Activated CD8-positive, alpha-beta memory T cell treated with anti-CD3 and anti-CD28 coated beads, Interleukin-2, amount 50 U/mL, for 24 hours (primary cell): ENCODE results near the gene CCDC177.
"Not testable (repeated sequence)": the region's sequence is repeated elsewhere in the genome, so short reads cannot be mapped to it uniquely, and the experiment has no call there.

Source experiments
- DNase-seq: peaks from one replicate; pipeline ENCODE4 v3.0.0-alpha.2; 2020; ENCODE audit errors: extremely low read depth

The CCDC177 gene

DNA sequence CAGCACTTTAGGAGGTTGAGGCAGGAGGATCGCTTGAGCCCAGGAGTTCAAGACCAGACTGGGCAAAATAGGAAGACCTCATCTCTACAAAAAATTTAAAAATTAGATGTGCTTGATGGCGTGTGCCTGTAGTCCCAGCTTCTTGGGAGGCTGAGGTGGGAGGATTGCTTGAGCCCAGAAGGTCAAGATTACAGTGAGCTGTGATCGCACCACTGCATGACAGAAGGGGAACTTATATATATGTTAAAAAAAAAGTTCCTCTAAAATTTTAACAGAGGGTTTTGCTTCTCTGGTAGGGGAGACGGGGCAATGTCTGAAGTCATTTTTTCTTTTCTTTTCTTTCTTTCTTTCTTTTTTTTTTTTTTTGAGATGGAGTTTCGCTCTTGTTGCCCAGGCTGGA, 24.8 kb upstream of the CCDC177 start:
- DNase-seq, result not testable (repeated sequence)

DNA sequence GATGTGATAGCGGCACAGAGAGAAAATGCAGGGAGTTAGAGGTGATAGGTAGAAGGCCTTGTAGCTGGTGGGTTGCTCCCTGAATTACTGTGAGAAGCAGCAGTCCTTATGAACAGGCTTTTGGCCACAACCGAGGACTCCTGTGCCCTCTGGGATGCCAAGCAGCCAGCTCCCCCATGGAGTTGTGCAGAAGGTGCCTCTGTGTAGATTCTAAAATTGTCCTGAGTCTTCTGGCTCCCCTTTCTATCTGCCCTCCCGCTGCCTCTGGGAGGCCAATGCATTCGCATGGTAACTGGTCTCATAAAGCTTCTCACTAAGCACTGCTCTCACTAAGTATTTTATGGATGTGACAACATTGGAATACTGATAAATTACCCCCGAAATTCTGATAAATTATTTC, 20.7 kb upstream of the CCDC177 start:
- no peak for DNase-seq

DNA sequence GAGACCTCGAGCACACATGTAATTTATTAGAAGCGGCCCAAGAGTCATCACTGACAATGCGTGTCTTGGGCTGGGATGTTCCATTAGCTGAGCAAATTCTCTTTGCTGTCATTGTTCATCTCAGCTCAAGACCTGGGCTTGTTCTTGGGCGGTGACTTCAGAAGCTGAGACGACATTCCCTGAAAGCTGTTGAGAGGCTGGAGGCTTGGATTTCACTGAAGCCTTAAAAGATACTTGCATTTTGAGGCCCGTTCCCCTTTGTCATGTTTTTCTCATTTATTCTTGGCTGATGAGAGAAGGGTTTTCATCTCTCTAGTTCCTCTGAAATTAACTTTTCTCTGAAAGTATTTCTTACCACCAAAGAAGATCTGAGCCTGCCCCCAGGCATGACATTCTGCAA, 20.2 kb upstream of the CCDC177 start:
- DNase-seq, result no peak

DNA sequence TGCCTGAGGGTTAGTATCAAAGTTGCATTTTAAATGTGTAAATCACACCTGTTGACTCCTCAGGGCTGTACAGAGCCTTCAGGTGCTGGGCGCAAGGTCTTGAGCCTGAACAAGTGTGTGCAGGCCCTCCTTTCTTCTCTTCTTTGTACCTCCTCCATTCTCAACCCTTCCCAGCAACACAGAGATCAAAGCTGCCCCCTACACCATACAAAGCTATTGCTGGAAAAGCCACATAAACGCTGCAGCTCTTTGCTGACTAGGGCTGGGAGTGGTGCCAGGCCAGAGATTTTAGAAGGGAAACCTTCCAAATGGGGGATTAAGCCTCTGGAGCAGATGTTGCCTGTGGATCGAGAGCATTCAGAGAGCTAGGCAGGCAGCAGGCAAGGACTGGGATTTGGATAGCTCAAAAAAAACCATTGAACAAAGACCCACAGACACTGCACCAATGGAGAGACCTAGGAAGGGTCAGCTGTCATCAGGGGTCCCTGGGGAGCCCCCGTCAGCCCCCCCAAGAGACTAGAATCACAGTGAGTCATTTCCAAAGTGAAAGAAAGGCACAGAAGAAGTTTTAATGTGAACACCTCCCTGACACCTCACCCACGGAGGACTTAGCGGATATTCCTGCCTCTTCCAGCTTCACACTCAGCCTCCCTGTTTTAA, 18.5 kb upstream of the CCDC177 start:
- DNase-seq, result no peak

DNA sequence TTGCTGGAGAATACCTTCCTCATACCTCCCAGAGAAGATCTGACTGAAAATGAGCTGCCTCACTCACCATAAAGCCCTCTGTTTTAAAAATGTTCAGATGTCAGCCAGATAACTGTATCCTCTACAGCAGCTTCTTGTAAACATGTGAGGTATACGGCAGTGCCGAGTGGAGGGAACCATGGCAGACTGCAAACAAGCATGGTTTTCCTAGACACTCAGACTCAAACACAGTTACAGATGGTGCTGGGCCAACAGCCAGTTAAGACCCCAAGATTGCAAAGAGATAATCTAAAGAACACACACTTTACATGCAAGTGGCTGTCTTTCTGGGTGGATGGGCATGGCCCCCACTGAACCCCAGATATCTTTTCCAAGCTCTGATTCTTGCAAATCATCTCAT, 16.6 kb upstream of the CCDC177 start:
- no peak for DNase-seq

DNA sequence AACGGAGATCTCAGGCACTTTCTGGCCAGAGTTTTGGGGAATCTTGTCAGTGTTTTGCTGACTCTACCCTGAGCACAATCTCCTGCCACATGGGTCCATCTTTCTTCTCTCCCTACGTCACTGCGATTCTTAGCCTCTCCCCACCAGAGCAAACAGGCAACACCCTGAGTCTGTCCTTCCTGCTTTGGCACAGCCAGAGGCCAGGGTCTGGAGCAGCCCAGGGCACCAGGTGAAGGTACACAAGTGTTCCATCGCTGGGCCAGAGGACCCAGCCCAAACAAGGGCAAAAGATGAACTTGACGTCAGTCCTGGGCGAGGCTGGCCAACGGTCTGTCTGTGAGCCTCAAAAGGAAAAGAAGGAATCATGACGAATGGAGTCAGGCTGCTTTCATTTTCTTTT, 12.7 kb upstream of the CCDC177 start:
- DNase-seq, result no peak

DNA sequence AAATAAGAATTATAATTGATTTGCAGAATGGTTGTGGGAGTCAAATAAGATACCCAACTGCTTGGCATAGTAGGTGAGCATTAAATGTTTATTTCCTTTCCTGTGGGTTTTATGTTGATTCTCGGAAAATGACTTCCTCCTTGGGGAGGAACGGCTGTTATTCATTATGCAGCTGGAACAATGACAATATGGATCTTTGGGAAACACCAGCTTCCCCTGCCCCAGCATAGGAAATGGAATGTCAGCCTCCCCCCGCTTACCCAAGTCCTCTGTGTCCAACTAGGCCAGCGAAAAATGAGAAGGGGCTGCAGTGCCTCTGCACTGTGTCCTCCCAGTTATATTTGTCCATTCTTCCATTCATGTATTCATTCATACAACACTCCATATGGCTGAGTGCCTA, 11.7 kb upstream of the CCDC177 start:
- DNase-seq, result no peak

DNA sequence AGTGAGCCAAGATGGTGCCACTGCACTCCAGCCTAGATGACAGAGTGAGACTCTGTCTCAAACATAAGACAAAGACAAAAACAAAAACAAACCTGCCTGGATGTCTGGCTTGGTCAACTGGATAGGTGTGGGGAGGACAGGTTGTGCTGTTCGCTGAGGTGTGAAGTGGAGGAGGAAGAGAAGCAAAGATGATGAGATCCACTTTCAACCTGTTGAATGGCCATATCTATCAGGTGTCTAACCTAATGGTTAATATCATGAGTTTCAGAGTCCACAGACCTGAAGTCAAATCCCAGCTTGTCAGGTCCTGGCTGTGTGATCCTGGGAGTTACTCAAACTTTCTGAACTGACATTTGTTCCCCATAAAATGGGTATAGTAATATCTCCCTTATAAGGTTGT, 9.7 kb upstream of the CCDC177 start:
- DNase-seq, result no peak

DNA sequence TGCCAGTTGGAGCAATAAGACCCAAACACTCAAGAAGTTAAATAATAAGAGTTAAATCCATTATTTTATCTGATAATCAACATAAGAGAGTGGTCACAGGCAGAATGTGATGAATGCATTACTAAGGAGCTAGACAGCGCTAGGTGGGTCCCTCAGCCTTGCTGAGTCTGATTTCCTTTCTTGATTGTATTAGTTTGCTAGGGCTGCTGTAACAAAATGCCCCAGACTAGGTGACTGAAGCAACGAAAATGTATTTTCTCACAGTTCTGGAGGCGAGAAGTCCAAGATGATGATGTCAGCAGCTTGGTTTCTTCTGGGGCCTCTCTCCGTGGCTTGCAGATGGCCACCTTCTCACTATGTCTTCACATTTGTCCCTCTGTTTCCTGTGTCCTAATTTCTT, 8.2 kb upstream of the CCDC177 start:
- no peak for DNase-seq

DNA sequence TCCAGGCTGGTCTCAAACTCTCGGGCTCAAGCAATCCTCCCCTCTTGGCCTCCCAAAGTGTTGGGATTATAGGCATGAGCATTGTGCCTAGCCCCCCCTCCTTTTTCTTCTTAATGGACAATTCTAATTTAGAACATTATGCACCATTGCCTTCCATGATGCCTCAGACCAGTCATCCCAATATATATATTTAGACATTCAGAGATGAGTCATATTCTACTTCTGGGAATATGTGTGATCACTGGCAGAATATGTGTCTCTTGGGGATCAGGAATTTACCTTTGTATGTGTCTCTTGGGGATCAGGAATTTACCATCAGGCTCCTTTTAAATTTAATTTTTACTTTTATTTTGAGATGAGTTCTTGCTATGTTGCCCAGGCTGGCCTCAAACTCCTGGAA, 7.5 kb upstream of the CCDC177 start:
- DNase-seq, result no peak

DNA sequence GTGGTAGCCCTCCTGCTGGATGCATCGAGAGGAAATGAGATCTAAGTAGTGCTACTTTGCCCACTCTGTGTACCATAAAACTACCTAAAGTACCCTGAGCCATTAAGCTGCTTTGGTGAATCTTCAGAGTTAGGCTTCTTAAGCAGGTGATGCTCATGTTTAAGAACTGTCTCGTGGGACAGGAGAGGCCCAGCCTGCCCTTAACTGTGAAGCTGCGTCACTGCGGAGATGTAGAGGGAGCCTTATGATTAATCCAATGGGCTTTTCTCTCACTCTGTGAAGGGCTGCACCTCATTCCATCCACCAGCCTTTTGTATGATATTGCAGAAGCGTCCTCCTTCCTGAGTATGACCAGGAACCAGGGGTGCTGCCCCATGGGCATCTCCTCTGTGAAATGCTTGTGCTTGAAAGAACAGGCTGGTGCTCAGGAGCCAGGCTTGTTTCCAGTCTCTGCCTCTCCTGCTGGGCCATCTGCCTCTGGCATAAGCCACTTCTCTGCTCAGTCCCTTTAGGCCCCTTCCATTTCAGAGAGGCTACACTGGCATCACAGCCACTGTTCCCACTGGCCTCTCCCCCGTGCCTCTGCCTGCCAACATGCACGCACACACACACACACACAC, 6.8 kb upstream of the CCDC177 start:
- DNase-seq, result no peak

DNA sequence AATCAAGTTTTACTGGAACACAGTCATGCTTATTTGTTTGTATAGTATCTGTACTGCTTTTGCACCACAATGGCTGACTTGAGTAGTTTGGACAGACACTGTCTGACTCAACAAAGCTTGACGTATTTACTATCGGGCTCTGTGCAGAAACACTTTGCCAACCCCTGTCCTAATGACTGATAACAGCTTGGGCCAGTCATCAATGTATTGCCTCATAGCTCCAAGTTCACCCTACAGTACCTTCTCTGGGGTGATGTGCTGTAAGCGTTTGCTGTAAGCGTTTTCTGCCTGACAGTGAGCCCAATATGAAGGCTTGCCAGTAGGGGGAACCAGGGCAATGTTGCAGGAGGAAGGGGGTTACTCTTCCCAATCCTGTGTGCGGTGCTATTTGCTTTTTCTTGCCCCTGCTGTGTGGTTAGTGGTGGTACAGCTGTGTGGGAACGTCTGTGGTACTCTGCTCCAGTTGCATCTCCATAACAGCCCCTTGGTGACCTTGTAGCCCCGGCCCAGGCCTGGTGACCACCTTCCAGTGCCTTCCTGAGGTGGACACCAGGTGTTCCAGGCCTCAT, 5.4 kb upstream of the CCDC177 start:
- DNase-seq, result no peak

DNA sequence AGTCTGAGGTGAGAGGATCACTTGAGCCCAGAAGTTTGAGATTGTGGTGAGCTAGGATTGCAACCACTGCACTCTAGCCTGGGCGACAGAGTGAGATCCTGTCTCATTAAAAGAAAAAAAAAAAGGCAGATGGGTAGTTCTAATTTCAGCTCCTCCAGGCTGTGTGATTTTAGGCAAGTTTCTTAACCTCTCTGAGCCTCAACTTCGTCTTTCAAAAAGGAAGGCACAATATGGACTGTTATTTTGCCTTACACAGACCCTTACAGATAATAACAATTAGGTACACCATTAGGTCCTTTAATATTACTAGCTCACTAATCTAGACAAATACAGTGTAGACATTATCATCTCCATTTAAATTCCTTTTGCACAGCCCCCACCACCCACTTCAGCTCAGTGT, 4.8 kb upstream of the CCDC177 start:
- no peak for DNase-seq

DNA sequence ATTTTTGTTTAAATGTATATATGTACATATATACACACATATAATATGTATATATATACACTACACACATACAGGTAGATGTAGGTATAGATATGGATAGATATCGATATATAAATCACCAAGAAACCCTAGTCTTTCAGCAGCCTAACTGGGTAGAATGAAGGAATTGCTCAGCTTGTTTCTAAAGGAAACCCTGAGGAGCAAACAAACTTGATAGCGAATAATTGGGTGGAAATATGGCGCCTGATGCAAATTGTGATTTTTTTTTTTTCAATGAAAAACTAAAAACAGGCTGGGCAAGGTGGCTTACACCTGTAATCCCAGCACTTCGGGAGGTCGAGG, 254 bp upstream of the CCDC177 start:
- DNase-seq, result no peak

DNA sequence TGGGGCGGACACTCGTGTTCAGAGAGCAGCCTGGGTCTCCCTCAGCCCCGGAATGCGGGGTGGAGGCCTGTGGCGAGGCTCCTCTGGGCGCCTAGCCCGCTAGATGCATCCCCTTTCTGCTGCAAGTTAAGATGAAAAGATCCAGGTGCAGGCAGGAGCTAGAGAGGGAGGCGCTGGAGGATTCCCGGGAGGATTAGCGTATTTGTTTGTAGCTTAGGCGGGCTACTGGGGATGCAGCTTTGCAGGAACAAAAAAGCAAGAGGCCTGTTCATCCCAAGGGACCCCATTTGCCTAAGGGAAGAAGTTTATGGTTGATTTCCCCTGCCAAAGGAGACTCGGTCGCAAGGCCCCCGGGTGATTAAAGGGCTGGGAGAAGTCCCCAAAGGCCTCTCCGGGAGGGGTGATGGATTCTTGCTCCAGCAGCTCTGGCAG, 824 bp downstream of the CCDC177 start:
- DNase-seq, result no peak

DNA sequence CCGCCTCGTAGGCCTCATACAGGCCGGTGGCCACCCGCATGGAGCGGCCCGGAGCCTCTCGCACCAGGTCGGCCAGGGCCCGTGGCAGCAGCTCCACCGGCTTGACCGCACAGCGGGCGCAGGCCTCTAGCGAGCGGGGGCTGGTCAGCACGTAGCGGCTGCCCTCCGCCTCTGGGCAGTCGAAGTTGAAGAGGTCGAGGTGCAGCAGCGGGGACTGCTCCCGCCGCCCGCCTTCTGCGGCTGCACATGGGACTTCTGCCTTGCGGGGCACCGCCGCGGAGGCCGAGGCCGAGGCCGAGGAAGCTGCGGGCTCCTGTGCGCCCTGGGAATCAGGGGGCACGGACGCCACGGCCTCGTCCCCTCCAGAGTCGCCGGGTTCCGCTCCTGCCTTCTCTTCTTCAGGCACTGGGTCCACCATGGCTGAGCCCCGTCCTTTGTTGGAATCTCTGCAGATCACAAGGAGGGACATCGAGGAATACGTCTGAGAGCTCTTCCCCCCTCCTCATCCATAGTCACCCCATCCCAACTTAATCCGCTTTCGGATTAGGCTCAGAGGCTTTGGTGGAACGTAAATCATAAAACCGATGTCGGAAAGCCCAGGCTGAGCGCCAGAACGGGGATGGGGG, 1.4 kb downstream of the CCDC177 start:
- no peak for DNase-seq

DNA sequence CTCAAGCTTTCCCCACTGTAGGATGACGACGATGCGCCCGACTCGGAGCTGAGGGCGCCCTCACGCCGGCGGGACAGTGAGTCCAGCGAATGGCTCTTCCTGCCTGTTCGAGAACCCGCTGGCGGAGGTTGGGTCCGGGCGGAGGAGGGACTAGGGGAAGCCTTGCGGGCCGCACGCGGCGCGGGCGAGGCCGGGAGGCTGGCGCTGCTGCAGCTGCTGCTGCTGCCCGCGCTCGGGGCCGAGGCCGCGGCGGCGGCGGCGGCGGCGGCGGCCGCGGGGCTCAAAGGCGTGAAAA, 1.9 kb downstream of the CCDC177 start:
- no peak for DNase-seq

DNA sequence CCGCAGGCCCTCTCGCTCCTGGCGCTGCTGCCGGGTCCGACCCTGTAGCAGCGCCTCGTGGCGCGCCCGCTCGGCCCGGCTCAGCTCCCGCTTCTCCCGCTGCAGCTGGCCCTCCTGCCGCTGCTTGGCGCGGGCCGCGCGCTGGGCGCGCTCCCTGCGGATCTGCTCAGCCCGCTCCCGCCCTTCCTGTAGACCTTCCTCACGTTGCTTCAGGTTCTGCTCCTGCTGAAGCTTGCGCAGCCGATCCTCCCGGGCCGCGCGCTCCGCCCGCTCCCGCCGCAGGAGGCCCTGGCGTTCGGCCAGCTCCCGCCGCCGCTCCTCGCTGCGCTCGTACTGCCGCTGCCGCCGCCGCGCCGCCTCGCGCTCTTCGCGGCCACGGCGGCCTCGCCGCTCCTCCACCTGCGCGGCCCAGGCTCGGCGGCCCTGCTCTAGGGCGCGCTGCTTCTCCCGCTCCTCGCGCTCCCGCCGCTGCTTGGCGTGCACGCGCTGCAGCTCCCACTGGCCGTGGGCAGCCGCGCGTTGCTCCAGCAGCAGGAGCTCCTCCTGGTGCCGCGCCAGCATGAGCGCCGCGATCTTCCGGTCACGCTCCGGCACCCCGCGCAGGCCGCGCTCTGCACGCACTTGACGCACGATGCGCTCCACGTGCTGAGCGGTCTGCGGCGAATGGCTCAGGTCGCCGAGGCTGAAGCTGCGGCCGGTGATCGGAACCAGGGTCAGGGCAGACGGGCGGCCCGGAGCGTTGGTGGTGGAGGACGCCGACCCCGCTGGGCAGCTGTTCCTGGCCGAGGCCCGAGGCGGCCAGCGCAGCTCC, 2.4 kb downstream of the CCDC177 start:
- no peak for DNase-seq

DNA sequence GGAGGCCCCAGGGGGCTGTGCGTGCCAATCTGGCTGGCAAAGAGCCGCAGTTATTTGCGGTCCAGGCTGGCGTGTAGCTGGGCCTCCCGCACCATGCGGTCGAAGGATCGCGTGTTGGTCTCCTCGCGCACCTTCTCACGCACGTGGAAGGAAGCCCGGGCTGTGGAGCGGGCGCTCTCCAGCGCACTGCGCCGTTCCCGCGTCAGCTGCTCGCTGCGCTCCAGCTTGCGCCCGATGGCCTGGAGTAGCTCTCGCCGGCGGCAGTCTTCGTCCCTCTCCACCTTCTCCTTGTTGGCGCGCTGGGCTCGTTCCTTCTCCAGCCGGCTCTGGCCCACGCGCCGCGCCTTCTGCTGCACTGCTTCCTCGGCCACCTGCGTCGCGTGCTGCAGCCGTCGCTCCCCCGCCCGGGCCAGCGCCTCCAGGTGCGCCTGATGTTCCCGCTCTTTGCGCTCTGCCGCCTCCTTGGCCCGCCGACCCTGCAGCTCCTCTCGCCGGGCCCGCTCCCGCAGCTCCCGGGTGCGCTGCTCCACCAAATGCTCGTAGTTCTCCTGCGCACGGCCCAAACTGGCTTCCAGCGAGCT, 3.1 kb downstream of the CCDC177 start:
- no peak for DNase-seq

DNA sequence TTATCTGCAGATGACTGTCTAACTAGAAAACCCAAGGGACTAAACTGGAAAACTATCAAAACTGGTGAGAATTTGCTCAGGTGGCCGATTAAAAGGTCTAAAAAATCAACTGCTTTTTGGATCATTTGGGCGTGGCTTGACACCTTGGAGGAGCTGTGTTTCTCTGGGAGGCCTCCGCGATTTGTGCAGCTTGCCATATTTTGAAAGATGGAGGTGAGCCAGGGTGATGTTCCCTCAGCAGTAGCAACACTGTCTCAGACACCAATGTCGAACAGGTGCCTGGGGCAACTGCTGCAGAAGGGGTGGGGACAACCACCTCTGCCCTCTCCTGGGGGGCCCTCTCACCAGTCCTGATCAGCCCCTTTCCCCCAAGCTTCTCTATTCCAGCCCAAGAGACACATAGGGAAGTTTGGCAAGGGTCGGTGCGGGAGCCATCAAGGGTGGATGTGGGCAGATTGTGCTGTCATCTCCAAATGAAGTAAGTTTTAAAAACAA, 3.8 kb downstream of the CCDC177 start:
- no peak for DNase-seq

DNA sequence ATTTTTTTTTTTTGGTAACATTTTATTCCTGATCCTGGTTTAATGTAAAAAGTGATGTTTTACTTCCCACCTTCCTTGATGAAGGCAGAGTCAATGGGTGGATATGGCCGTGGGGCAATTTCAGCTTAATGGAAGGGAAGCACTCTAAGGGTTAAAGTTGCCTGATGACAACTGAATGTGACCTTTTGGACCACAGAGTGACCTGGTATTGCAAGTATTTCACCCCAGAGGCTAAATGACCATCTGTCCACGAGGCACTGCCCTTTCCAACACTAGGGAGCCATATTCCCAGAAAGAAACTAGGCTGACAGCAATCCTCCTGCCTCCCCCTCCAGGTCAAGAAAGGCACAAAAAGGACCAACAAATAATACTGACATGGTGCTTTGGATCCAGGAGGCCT, 4.8 kb downstream of the CCDC177 start:
- no peak for DNase-seq

DNA sequence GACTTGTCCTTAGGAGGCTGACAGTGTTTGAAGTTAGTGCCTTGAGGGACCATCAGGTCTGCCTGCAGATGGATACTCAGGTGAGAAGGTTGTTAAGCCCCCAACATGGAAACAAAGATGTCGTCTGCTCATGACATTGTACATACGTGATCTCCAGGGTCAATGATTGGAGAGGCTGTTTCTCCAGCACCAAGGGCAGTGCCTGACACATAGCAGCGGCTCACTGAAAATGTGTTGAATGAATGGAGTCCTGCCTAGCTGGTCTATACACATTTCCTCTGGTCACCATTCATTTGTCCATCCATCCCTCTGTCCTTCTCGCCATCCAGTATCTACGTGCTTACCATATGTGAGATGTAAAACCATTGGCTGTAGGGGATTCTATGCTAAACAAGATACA, 7.1 kb downstream of the CCDC177 start:
- no peak for DNase-seq
